ENCODE results near the gene PSD2.
"Not testable (repeated sequence)": the region's sequence is repeated elsewhere in the genome, so short reads cannot be mapped to it uniquely, and the experiment has no call there.

PSD2 gene

DNA sequence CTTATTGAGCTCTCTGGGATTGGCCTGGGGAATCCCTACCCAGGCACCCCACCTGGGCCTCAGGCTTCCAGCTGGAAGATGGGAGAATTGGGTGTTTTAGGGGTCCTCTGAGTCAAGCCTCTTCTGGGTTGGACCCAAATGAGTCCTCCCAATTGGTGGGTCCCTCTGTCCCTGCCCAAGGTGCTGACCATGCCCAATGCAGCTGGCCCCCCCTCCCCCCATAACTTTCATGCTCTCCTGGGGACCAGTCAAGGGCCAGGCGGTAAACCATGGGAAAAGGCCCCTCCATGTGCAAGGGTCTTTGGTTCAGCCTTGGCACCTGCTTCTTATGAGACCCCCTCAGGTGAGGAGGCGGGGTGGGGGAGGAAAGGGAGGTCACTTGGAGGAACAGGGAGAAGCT is 3.4 kb upstream of the PSD2 start:
- no peak for DNase-seq (ENCODE audit: low spot score)

DNA sequence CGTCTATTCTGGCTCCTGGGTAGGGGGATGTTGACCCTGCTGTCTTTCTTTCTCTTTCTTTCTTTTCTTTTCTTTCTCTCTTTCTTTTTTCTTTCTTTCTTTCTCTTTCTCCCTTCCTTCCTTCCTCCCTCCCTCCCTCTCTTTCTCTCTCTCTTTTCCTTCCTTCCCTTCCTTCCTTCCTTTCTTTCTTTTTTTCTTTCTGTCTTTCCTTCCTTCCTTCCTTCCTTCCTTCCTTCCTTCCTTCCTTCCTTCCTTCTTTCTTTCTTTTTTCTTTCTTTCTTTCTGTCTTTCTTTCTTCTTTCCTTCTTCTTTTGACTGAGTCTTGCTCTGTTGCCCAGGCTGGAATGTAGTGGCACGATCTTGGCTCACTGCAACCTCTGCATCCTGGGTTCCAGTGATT is 3.0 kb upstream of the PSD2 start:
- not testable (repeated sequence) for DNase-seq (ENCODE audit: low spot score)

DNA sequence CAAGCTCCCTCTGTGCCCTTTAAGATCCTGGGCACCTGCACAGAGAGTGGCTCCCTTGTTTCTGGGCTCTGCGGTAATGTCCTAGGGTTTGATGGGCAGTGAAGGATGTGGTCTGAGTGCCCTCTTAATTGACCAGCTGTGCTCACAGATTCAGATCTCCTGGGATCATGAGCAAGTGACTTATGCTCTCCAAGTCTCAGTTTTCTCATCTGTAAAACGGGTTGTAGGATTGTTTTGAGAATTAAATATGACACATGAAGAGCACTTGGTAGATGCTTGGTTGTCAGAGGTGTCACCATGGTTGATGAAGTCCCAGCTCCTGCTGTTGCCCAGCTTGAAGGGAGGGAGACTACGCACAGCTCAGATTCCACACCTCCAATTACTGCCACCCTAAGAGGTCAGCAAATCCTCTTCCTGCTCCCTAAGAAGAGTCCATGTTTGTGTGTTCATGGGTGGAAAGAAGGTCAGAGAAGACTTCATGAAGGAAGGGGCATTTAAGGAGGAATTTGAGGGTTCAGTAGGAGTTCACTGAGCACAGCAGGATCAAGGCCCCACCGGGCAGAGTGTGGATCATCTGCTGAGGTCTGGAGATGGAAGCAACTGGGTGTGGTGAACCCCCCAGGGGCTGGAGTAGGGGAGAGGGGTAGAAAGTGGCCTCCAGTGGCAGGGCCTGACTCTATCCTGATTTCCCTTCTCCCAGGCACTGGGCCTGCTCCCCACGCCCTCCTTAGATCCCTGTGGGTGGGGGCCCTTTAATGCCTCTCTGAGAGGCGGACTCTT is 1.4 kb upstream of the PSD2 start:
- DNase-seq (ENCODE audit: low spot score), result no peak

DNA sequence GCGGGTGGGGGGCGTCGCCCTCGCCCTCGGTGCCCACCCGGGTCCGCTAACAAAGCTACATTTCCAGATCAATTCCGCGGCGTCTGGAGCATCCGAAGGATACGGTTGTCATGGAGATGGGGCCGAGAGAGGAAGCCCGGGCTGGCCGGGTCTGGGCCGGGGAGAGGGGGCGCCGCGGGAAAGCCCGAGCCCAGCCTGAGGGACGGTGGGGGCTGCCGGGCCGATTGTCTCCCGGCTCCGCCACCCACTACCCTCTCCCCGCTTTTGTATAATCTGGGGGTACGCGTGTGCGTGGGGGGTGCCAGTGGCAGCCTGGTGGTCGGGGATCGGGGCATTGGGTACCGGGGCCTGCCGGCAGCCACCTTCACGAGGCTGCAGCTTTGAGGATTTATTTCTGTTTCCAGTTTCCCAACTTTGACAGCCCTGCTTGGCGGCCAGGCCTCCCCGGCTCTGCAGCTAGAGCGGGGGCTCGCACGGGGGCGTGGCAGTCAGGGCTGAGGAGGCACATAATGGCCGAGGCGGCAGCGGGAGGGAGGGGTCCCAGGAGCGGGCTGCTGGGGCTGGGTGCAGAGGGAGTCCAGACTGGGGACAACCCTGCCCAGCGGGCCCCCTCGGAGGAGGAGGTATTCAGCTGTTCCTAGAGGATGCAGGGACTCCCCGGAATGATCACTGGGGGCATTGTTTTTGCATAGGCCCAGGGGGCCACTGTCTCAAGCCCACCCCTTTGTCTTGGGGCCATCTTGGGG is 626 bp downstream of the PSD2 start:
- no peak for DNase-seq (ENCODE audit: low spot score)

DNA sequence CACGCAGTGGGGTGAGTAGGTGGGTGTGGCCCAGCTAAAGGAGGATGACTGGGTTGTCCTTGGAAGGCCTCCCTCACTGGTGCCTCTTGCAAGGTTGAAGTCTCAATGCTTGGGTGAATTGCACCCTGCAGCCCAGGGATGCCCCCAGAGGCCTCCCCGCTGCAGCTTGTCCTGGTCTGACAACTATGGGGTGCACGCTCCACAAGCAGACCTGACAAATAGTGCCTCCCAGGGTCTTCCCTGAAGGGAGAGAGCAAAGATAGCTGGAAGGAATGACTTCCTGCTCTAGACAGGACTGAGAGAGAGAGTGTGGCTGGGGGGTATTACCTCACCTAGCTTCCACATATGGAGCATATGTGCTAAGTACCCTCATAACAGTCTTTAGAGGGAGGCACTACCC is 1.7 kb downstream of the PSD2 start:
- DNase-seq (ENCODE audit: low spot score), result no peak

DNA sequence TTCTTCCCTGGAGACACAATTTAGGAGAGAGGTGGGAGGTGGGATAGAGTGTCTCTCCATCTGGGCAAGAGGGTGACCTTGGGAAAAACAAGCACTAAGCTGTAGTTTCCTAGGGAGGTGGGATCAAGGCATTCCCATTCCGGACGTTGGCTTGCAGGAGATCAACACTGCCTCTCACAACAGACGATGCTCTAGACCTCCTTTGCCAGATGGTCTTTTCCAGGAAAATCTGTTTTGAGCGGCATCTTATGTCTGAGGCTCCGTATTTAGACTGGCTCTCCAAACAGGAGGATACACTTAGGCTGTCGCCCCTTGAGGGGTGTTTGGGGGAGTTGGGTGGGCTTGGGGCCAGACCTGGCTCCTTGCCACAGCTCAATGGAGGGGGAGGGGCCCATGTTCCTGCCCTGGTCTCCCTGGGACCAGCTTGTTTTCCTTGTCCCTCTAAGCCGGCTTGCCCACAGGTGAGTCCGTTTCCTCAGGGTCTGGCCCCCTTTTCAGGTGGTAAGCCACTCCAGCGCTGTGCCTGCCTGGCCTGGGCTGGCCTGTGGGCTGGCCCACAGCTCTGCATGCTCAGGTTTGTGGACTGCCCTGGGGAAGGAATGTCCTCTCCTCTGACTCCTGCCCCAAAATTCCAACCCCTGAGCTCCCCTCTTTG is 2.4 kb downstream of the PSD2 start:
- DNase-seq (ENCODE audit: low spot score), result no peak

DNA sequence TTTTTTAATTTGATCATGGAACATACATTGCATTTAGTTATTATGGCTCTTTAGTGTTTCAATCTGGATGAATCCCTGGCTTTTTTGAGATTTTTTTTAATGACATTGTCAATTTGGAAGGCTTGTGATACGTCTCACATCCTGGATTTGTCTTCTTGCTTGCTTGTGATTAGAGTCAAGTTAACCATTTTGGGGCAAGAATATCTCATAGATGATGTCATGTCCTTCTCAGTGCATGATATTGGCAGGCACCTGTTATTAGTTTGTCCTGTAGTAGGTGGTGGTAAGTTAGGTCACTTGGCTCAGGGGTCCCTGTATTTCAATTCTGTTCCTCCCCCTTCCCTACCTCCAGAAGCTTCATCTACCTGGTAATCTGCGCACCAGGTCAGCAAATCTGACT is 3.3 kb downstream of the PSD2 start:
- DNase-seq (ENCODE audit: low spot score), result no peak

DNA sequence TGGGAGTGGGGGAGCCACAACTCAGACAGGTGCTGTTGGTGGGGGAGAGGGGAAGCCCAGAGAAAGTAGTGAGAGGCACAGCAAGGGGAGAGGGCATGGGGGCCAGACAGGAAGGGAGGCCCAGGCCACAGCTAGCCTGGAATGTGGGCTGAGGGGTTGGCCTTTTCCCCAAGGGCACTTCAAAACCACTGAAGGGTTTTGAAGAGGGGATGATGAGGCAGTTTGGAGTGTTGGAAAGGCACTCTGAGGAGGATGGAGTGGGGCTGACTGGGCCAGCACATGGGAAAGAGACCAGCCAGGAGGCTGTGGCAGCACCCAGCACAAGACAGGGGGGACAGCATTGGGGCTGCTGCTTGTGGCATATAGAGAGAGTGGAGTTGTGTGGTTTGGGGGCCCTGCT is 3.8 kb downstream of the PSD2 start:
- DNase-seq (ENCODE audit: low spot score), result no peak

DNA sequence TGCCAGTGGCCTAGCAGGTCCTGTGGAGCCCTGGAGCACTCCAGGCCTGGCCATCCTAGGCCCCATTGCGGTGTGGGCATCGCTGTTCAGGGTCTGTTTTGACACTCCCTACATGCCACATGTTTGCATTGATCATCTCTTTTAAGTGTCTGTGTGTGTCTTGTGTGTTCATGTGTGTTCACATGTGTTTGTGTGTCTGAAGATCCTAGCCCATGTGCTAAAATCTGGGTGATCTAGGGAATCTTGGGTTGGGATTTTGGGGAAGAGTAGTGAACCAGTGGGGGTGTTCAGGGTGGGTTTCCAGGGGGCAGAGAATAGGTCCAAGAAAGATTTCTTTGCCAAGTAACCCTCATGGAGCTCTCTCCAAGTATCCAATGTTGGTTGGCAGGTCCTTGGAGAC is 8.4 kb downstream of the PSD2 start:
- no peak for DNase-seq (ENCODE audit: low spot score)

DNA sequence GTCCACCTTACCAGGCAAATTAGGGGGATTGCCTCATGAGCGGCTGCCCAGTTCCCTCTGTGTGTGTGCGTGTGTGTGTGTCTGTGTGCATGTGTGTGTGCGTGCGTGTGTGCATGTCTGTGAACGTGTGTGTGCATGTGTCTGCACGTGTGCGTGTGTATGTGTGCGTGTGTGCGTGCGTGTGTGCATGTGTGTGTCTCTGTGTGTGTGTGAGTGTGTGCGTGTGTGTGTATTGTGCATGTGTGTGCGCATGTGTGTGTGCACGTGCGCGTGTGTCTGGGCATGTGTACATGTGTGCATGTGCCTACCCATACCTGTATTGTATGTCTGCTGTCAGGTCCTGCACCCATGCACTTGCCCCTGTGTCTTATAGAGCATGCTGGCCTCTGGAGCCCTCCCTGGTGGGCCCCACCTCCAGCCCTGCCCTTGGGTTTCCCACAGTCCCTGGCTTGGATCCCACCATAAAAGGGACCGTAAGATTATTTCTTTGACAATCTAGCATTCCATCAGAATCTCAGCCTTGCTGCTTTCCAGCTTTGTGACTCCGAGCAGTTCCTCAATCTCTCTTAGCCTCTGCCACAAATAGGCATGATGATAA is 9.3 kb downstream of the PSD2 start:
- DNase-seq (ENCODE audit: low spot score), result no peak

DNA sequence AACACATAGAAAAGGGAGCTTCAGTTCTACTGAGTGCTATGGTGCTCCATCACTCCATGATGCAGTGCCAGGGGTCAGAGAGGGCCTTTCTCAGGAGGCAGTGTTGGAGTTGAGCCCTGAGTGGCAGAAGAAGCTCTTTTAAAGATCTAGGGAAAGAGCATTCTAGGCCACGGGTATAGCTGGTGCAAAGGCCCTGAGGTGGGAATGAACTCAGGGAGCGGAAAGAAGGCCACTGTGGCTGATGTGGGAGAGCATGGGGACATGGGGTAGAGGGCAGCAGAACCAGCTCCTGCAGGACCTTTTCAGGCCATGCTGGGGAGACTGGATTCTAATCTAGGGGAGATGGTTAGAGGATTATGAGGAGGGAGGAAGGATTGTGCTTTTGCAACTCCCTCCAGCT is 9.9 kb downstream of the PSD2 start:
- DNase-seq (ENCODE audit: low spot score), result no peak

DNA sequence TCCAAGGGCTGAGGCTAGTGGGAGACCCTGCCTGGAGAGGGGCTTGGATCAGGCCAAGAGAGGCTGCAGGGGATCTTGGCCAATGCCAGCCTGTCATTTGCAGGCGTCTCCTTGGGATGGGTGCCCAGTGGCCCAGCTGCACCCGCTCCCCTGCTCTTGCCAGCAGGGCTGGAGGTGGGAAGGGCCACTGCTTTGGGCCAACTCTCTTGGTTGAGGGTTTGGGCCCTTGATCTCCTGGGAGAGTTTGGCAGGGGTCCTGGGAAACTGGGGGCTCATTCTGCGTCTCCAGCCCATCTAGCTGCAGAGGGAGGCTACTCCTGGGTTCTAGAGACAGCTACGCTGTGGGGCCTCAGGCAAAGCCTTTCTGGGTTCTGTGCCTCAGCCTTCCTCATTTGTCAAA is 10.5 kb downstream of the PSD2 start:
- DNase-seq (ENCODE audit: low spot score), result no peak

DNA sequence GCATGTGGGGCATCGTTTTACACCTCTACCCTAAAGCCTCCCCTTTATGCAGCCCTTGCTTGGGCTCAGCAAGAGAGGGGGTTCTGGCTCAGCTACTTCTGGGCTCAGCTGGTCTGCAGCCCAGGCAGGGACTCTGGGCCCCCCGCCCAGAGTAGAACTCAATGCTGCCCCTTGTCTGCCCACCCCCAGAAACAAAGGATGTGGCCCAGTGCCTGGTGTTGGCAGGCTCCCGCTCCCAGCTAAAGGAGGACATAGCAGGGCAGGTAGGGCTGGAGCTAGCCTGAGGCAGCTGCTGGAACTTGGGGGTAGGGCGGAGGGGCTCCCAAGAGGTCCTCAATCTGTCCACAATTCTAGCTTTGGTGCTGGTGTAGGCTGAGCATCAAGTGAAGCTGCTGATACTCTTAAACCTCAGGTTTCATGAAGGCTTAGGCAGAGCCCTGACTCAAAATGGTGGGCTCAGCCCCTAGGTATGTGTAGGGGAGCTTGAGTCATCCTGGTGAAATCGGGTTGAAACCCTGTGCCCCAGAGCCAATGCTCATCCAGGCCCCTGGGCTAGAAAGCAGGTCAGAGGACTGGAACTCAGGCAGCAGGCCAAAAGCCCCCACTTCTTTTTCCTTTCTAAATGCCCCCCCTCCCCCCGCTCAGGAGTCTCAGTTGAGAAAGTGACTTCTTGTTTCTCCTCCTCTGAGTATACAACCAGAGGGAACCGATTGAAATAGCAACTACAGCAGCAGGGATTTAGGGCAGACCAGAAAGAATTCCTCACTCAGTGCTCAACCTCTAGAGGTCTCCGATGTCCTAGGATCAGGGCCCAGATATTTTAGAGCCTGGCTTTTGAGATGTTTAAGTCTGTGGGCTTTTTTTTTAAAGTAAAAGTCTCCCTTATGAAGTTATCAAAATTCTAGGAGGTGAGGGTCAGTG is 11.4 kb downstream of the PSD2 start:
- DNase-seq (ENCODE audit: low spot score), result no peak

DNA sequence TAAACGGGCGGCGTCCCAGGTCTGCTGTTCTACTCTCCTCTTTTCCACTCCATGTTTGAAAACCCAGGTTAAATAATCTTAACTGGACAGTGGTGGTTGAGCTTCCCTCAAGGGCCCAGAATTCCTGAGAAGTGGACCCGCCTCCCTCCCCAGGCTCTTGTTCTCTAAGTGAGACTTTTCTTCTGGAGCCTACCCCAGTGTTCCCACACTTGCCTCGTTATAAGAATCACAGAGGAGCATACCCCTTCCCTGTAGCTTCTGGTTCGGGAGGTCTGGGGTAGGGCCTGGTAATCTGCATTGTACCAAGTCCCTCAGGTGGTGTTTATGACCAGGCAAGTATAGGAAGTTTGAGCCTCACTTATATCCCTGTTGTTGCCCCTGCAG is 12.0 kb downstream of the PSD2 start:
- no peak for DNase-seq (ENCODE audit: low spot score)

DNA sequence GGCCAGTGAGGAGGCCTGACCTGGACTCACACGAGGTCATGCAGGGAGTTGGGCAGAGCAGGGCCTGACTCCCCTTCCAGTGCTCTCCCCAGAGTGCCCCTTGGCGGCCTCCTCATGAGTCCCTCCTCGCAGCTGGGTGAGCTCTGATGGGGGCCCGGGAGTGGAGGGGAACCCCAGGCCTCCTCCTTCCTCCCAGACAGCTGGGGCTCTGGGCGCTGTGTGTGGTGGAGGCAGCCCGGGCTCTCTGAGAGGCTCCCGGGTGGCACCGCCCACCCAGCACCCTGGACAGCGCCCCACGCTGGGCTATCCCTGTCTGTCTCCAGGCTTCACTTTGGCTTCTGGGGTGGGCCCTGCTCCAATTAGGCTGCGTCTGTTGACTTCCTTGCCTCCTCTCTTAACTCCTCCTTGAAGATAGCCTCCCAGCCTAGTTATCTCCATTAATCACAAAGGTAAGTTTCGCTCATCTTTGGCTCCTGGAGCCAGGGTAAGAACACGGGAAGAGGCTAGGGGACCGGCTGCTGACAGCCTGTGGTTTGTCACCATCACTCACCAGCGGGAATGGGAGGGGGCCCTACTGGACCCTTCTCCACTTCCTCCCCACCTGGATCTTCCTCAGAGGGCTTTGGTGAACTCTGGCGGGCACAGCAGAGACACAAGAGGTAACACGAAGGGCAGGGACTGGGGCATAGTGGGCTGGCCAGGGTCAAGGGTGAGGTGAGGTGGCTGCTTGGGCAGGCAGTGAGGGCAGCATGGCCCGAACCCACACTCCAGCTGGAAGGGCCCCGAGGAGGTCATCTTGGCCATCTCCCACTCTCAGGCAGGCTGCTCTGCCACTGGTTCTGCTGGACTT is 13.1 kb downstream of the PSD2 start:
- no peak for DNase-seq (ENCODE audit: low spot score)

DNA sequence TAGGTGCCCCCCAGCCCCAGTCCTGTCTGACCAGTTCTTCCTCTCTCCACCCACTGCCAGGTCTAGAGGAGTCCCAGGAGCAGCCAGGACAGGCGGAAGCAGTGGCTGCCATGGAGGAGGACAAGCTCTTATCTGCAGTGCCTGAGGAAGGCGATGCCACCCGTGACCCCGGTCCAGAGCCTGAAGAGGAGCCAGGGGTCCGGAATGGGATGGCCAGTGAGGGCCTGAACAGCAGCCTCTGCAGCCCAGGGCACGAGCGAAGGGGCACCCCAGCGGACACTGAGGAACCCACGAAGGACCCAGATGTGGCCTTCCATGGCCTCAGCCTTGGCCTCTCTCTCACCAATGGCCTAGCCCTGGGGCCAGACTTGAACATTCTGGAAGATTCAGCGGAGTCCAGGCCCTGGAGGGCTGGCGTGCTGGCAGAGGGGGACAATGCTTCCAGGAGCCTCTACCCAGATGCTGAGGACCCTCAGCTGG is 13.8 kb downstream of the PSD2 start:
- DNase-seq (ENCODE audit: low spot score), result no peak

DNA sequence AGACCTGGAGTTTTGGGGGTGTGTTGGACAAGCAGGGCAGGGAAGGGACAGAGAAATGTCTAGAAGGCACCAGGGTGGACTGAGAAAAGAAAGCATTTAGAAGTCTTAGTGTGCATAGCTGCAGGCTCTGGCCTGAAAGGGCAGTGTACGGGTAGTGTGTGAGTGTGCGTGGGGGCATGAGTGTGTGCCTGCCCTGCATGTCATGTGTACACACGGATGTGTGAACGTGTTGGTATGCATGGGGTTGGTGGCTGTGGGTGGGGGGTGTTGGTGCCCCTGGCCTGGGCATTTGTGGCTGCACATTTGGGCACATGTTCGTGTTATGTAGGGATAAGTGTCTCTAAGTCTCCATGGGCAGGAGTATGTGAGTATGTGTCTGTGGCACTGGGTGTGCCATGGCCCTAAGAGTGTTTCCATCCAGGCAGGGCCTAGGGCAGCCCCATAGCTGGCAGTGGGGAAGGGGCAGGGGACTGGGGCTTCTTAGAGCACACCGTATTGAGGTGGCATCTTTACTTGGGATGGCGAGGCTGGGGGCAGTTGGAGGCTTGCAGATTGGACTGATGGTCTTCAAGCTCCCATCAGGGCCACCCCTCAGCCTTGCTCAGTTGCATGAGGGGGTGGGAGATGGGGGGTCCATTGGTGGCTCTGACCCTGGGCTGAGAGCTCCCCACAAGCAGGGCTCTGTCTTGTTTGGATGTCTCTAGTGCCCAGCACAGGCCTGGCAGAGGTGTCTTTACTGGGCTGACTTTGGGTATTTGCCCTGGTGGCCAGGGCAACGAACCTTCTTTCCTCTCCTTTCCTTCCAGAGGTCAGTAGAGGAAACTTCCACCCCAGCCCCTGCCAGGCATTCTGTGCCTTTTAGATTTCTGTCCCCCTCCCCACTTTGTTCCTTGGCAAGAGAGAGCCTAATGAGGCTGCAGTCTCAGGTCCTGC is 15.0 kb downstream of the PSD2 start:
- DNase-seq (ENCODE audit: low spot score), result no peak

DNA sequence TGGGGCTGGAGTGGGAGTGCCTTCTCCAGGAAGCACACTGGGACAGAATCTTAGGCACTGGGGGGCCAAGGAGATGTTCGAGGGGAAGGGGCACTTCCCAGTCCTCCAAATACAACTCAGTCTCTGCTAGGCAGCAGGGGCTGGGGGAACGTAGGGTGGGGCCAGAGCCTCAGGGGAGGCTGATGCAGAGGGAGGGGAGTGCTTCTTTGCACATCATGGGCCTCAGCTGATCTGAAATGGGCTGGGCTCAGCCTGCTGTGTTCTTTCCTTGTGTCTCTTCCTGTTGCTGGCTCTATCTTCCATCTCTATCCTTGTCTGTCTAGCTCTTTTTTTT is 15.6 kb downstream of the PSD2 start:
- DNase-seq (ENCODE audit: low spot score), result no peak

DNA sequence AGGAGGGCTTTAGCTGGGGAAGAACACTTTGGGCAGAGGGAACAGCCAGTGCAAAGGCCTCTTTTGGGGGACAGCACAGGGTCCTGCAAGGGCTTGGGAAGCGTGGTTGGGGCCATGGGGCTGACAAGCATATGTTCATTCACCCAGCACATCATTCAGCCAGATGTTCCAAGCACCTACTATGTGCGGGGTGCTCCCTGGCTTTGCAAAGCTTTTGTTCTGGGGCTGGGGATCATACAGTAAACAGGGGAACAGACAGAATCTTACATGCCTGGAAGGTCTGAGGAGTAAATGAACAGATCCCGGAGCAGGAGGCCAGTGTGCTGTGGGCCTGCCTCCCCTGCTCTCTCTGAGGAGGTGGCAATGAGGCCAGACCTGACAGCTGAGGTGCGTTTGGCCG is 16.7 kb downstream of the PSD2 start:
- DNase-seq (ENCODE audit: low spot score), result no peak

All from CD4-positive, alpha-beta T cell treated with Interleukin-2 at 100 ng/mL for 4 hours (primary cell).